ENCODE measurements around the gene ESAM. TPM values are rescaled to one million over a fixed set of nuclear protein-coding genes. Genes with fewer than 3 reads are reported as not detected.
A peak's percentile ranks its signal among the peaks of the same experiment; 100 is the strongest.

The ESAM gene
- total RNA-seq, 1 donor from 2014 or later: 0.85 TPM

DNA sequence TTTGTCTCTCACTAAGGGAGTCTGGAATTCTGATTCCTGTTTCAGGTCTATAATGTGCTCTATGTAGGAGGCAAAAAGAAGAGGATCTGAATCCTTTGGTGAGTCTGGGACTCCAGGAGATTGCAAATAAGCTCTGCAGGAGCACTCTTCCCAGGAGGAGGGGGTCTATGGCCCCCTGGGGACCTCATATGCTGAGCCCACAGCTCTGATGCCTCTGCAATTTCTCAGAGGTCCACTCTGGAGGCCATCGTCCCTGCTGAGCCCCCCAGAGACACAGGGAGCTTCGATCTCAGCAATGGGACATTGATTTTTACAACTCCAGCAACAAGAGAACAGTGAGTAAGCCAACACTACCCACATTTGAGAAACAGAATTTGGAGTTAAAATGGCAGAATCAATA, 42.6 kb downstream of the ESAM start:
- no peaks in the 10 kb centered on the region for H3K36me3 Mint-ChIP-seq
- no peaks in the 10 kb centered on the region for H3K9me3 Mint-ChIP-seq
- peaks cover 21% of the 10 kb centered on the region for H3K4me1 Mint-ChIP-seq
- peaks cover 96% of the 10 kb centered on the region for H3K27me3 Mint-ChIP-seq (ENCODE audit: low read depth)
- no peak overlapping the region for H3K27ac Mint-ChIP-seq
- no peak for DNase-seq (ENCODE audit: low spot score in 2 of 2, unreplicated experiment in 2 of 2)
- H3K4me3 Mint-ChIP-seq: no peak overlapping the region
- TF ChIP-seq, protein P1, sequence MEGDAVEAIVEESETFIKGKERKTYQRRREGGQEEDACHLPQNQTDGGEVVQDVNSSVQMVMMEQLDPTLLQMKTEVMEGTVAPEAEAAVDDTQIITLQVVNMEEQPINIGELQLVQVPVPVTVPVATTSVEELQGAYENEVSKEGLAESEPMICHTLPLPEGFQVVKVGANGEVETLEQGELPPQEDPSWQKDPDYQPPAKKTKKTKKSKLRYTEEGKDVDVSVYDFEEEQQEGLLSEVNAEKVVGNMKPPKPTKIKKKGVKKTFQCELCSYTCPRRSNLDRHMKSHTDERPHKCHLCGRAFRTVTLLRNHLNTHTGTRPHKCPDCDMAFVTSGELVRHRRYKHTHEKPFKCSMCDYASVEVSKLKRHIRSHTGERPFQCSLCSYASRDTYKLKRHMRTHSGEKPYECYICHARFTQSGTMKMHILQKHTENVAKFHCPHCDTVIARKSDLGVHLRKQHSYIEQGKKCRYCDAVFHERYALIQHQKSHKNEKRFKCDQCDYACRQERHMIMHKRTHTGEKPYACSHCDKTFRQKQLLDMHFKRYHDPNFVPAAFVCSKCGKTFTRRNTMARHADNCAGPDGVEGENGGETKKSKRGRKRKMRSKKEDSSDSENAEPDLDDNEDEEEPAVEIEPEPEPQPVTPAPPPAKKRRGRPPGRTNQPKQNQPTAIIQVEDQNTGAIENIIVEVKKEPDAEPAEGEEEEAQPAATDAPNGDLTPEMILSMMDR (IDR thresholded peaks at IDR 0.05; ENCODE audit: unreplicated experiment): no peak

DNA sequence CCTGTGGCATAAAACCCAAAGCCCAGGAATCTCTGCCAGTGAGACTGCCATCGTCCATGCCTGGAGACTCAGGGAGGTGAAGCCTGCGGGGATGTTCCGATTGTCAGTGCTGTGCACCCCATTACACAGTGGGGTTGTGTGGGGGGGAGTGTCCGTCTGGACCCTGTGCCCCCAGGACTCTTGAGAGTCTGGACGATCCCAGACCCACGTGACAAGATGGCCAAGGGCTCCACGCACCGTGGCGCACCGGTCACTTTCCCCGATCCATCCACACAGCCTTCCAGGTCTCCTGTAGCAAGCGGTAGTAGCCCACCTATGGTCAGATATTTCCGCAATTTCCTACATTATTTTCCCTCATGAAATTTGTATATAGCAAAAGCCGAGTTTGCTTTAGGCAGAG, 43.3 kb downstream of the ESAM start:
- peaks cover 20% of the 10 kb centered on the region for H3K4me1 Mint-ChIP-seq
- peak overlapping the region; percentile 72 for H3K4me3 Mint-ChIP-seq
- H3K36me3 Mint-ChIP-seq: no peaks in the 10 kb centered on the region
- TF ChIP-seq, protein P1 (IDR thresholded peaks at IDR 0.05; ENCODE audit: unreplicated experiment): no peak
- H3K27me3 Mint-ChIP-seq (ENCODE audit: low read depth): peaks cover 96% of the 10 kb centered on the region
- H3K27ac Mint-ChIP-seq: no peak overlapping the region
- H3K9me3 Mint-ChIP-seq: no peaks in the 10 kb centered on the region
- no peak for DNase-seq (ENCODE audit: low spot score in 2 of 2, unreplicated experiment in 2 of 2)

DNA sequence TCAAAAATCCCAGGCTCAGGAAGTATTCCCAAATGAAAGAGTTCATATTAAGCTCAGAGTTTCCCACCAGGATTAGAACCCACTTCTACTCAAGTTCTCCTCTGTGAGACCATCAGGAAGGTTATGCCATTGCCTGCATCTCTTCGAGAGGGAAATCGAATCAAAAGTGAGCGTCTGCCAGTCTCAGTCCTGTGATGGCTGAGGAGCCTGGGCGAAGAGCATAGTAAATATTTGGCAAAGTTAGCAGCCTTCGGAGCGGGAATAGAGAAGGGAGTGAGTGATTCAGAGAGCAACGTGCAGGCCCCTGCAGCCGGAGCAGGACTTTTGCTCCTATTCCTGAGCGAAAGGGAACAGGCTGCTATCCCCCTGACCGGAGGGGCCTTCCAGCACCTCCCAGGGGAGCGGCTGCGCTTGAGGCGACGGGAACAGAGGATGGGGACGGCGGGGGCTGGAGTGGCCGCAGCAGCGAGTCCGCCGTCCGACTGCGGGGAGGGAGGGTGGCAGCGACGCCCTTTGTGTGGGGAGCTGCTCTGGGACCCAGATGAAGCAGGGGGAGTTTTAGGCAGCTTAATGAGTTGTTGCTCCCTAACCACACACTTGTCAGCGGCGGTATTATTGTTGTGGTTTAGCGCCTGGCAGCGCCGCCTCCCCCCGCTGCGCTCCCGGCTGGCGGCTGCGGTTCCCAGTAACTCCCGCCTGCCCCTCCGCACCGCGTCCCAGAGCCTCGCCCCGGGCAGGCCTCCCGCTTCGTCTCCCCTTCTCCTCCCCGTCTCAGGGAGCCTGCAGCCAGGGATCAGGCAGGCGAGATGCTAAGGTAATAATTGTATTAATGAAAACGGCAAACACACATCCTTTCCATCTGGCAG, 44.1 kb downstream of the ESAM start:
- Mint-ChIP-seq H3K27me3 (ENCODE audit: low read depth) (peaks cover 94% of the 10 kb centered on the region), H3K36me3 (no peaks in the 10 kb centered on the region), H3K9me3 (no peaks in the 10 kb centered on the region), H3K4me1 (peaks cover 20% of the 10 kb centered on the region), H3K4me3 (peak overlapping the region; percentile 72), H3K27ac (no peak overlapping the region)
- DNase-seq (ENCODE audit: low spot score in 2 of 2, unreplicated experiment in 2 of 2): peak in 1 of 2 experiments; percentile 43
- TF ChIP-seq, protein P1 (IDR thresholded peaks at IDR 0.05; ENCODE audit: unreplicated experiment): no peak

DNA sequence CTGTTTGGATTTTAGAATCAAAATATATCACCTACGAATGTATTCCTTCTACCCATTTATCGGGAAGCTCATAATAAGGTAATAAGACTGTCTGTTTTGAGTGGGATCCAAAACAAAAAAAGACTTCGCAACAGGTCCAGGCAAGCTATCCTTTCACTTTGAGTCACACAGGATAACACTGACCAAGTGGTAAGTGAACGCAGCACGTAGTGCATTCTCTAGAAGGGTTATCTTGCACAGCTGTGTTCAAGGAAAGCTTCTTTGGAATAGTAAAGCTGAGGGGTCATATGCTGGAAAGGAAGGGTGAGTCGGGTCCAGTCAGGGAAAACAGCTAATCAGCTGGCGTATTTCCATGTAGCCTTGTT, 44.7 kb downstream of the ESAM start:
- Mint-ChIP-seq H3K27ac (no peak overlapping the region), H3K4me3 (peak overlapping the region; percentile 72), H3K36me3 (no peaks in the 10 kb centered on the region), H3K9me3 (no peaks in the 10 kb centered on the region), H3K4me1 (peaks cover 15% of the 10 kb centered on the region), H3K27me3 (ENCODE audit: low read depth) (peaks cover 90% of the 10 kb centered on the region)
- no peak for DNase-seq (ENCODE audit: low spot score in 2 of 2, unreplicated experiment in 2 of 2)
- TF ChIP-seq, protein P1 (IDR thresholded peaks at IDR 0.05; ENCODE audit: unreplicated experiment): no peak

DNA sequence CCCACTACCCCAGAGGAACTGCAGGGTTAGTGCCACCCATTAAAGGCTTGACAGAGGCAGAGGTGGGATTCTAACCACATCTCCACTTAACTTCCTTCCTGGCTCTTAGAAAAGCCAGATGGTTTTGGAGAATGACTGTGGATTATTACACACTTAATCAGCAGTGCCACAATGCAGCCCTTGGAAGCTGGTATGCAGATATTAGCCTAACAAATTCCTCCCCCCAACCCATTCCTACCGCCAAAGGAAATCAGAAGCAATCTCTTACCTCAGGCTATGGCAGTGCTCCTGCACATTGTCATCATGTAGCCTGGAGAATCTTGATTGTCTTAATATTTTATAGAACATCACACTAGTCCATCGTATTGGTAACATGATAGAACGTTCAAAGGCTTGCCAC, 45.5 kb downstream of the ESAM start:
- Mint-ChIP-seq H3K9me3 (no peaks in the 10 kb centered on the region), H3K27me3 (ENCODE audit: low read depth) (peaks cover 86% of the 10 kb centered on the region), H3K36me3 (no peaks in the 10 kb centered on the region), H3K27ac (no peak overlapping the region), H3K4me1 (peaks cover 15% of the 10 kb centered on the region), H3K4me3 (no peak overlapping the region)
- no peak for DNase-seq (ENCODE audit: low spot score in 2 of 2, unreplicated experiment in 2 of 2)
- TF ChIP-seq, protein P1 (IDR thresholded peaks at IDR 0.05; ENCODE audit: unreplicated experiment): no peak

Measured in mesothelial cell of epicardium (in vitro differentiated cells).